ENCODE results near the gene POTEG.
A peak's percentile ranks its signal among the peaks of the same experiment; 100 is the strongest.
"Not testable (repeated sequence)": the region's sequence is repeated elsewhere in the genome, so short reads cannot be mapped to it uniquely, and the experiment has no call there.

POTEG gene

DNA sequence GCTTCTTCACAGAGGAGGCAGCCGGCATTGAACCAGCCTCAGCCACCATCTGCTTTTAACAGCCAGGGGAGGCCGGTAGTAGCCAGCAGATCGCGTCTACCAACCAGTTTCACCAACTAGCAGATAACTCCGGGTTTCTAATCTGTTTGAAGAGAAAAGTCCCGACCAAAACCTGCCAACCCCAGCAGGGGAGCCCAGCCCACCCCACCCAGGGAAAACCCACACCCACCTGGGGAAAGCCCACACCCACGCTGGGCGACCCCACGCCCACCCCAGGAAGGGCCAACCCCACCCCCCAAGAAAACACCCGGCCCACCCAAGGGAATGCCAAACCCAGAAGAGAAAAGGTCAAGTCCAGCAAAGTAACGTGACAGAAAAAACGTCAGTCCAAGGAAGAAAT is at the start of gene POTEG:
Gene POTEG (minus strand): TSS at position 101 of the 400 bp plus-strand sequence. CDS start 52 bp downstream, at position 49.
- ATAC-seq = not testable (repeated sequence)

- peak; percentile 88 for ATAC-seq
Observed at GRCh38 chr14:19482093-19482492, 48.0 kb upstream of the POTEG start.

- peak; percentile 63 for ATAC-seq
Observed at GRCh38 chr14:19481421-19481820, 47.3 kb upstream of the POTEG start.

GRCh38 chr14:19480491-19480890 is 46.4 kb upstream of the POTEG start:
- ATAC-seq = not testable (repeated sequence)

- ATAC-seq = not testable (repeated sequence)
Observed at GRCh38 chr14:19445761-19446160, 11.6 kb upstream of the POTEG start.

GRCh38 chr14:19439826-19440225 is 5.7 kb upstream of the POTEG start:
- ATAC-seq = not testable (repeated sequence)

DNA sequence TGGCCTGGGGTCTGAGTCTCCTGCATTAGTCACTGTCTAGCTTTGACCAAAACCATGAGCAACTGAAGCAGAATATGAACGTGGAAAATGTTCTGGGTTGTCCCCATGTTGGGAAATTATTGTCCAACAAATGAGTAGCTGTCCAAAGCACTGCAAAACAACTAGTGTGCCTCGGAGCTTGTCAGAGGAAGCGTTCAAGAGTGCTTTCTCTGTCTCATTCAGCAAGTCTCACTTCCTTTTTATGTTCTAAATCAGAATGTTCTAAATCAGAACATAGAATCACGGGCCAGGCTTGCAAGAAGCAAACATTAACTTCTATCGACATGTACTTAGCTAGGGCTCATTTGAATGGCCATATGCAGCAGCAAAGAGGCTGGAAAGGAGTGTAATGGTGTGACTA is 5.1 kb upstream of the POTEG start:
- not testable (repeated sequence) for ATAC-seq

GRCh38 chr14:19437126-19437443 is 2.9 kb upstream of the POTEG start:
- ATAC-seq = not testable (repeated sequence)

GRCh38 chr14:19436311-19437125 is 2.4 kb upstream of the POTEG start:
- not testable (repeated sequence) for ATAC-seq

DNA sequence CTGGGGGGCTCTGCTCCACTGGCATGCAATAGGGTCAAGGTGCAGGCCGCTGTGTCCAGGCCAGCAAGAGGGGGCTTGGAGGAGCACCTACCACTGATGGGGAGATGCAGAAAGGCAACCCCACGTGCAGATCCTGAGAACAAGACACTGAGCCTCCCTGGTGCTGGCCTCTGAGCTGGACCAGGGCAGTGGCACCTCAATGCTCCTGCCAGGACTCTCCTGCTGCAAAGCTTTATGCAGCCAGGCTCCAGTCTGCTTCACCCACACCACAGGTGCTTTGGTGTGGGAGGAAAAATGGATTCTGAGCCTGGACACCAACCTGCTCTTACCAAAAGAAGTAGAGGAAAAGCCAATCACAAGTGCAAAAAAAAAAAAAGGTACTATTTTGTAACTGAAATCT is 1.7 kb upstream of the POTEG start:
- ATAC-seq = not testable (repeated sequence)

GRCh38 chr14:19434891-19435290 is 750 bp upstream of the POTEG start:
- ATAC-seq = not testable (repeated sequence)

GRCh38 chr14:19433765-19434164 is 376 bp downstream of the POTEG start:
- not testable (repeated sequence) for ATAC-seq

GRCh38 chr14:19408519-19408918 is 25.6 kb downstream of the POTEG start:
- not testable (repeated sequence) for ATAC-seq

DNA sequence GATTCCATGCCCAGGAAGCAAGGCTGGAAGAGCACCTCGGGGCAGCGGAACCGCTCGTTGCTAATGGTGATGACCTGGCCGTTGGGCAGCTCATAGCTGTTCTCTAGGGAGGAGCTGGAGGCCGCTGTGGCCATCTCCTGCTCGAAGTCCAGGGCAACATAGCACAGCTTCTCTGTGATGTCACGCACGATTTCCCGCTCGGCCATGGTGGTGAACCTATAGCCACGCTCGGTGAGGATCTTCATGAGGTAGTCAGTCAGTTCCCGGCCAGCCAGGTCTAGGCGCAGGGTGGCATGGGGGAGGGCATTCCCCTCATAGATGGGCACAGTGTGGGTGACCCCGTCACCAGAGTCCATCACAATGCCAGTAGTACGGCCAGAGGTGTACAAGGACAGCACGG is 32.0 kb downstream of the POTEG start:
- not testable (repeated sequence) for ATAC-seq

- not testable (repeated sequence) for ATAC-seq
Observed at GRCh38 chr14:19394727-19395126, 39.4 kb downstream of the POTEG start.

- not testable (repeated sequence) for ATAC-seq
Observed at GRCh38 chr14:19390230-19390629, 43.9 kb downstream of the POTEG start.

DNA sequence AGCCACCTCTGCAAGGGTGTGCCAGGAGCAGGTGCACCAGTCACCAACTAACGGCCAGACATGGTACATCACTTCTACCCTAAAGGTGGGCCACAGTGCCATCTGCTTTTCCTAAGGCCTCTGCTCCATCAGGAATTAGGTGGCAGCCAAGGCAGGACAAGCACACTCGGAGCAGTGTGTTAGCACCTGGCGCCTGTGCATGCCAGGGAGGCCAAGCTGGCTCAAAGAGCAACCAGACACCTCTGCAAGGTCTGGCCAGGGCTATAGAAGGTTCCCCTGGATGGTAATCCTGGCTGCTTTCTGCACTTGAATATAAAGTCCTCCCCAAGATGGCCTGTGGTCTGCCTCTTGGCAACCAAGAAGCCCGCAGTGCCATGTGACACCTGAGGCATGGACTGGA is 45.4 kb downstream of the POTEG start:
- not testable (repeated sequence) for ATAC-seq

- ATAC-seq = not testable (repeated sequence)
Observed at GRCh38 chr14:19386996-19387395, 47.1 kb downstream of the POTEG start.

DNA sequence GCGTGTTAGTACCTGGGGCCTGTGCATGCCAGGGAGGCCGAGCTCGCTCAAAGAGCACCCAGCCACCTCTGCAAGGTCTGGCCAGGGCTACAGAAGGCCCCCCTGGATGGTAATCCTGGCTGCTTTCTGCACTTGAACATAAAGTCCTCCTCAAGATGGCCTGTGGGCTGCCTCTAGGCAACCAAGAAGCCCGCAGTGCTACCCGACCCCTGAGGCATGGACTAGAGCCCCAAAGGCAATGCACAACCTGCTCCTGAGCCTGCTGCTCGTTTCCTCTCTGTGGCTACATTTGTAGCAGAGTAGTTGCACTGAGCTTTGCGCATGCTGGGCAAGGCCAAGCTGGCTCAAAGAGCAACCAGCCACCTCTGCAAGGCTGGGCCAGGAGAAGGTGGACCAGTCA is 47.8 kb downstream of the POTEG start:
- not testable (repeated sequence) for ATAC-seq

GRCh38 chr14:19384088-19384781 is 49.9 kb downstream of the POTEG start:
- not testable (repeated sequence) for ATAC-seq

- ATAC-seq = not testable (repeated sequence)
Observed at GRCh38 chr14:19383008-19383584, 51.0 kb downstream of the POTEG start.

- not testable (repeated sequence) for ATAC-seq
Observed at GRCh38 chr14:19380137-19380536, 54.0 kb downstream of the POTEG start.

DNA sequence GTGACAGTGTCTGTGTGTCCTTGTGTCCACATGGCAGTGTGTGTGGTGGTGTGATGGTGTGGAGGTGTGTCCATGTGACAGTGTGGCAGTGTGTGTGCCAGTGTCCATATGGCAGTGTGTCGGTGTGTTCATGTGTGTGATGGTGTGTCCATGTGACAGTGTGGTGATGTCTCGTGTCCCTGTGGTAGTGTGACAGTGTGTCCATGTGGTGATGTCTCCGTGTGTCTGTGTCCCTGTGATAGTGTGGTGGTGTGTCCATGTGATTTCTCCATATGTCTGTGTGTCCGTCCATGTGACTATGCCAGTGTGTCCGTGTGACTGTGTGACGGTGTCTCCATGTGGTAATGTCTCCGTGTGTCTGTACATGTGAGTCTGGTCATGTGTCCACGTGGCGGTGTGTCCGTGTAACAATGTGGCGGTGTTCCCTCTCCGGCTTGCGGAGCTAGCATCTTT is 59.7 kb downstream of the POTEG start:
- ATAC-seq = not testable (repeated sequence)
